Activated CD8-positive, alpha-beta T cell treated with anti-CD3 and anti-CD28 coated beads, Interleukin-2, amount 10 ng/mL, durations not matched to agents 7 days and 5 days (primary cell): ENCODE data around the gene ATP13A4. TPM values are rescaled to one million over a fixed set of nuclear protein-coding genes. Genes with fewer than 3 reads are reported as not detected.

ENCODE experiments used
- ATAC-seq: fragments of 150-1000 bp; cut with Tn5 transposase; one replicate; pipeline ENCODE4 v1.10.0; 2021; ENCODE audit warnings: moderate library complexity
- CTCF ChIA-PET: fragments of 350-600 bp; sonication (Branson Sonifier 250); formaldehyde crosslinking; loops from one replicate; lab custom pipeline; 2021; ENCODE audit warnings: antibody characterized with exemption; lab: Charles Lee
- POLR2A ChIA-PET: fragments of 350-600 bp; sonication (Branson Sonifier 250); formaldehyde crosslinking; loops from one replicate; lab custom pipeline; 2021; ENCODE audit warnings: antibody characterized with exemption; lab: Charles Lee
- DNase-seq: peaks from one replicate; pipeline ENCODE4 v3.0.0-alpha.2; 2020
- H3K27ac Mint-ChIP-seq: one replicate; pipeline ENCODE4 v1.8.0; 2021; ENCODE audit warnings: mild to moderate bottlenecking, mixed read lengths
- H3K27me3 Mint-ChIP-seq: one replicate; pipeline ENCODE4 v1.8.0; 2021; ENCODE audit warnings: low read depth, mixed read lengths
- H3K36me3 Mint-ChIP-seq: one replicate; pipeline ENCODE4 v1.8.0; 2021; ENCODE audit warnings: low read depth, mixed read lengths
- H3K4me1 Mint-ChIP-seq: one replicate; pipeline ENCODE4 v1.8.0; 2021; ENCODE audit warnings: low read depth, mixed read lengths
- H3K4me3 Mint-ChIP-seq: one replicate; pipeline ENCODE4 v1.8.0; 2021; ENCODE audit warnings: mild to moderate bottlenecking, mixed read lengths
- H3K9me3 Mint-ChIP-seq: one replicate; pipeline ENCODE4 v1.8.0; 2022; ENCODE audit warnings: mixed read lengths; ENCODE audit not compliant: insufficient read depth
- total RNA-seq, 2 experiments: library from RNA; stranded (reverse); gene quantifications; one replicate each; pipeline ENCODE4 v1.2.3, GENCODE V29; 2021

ATP13A4 gene
- total RNA-seq, 2 experiments from 2014 or later = 1.8 to 2.4 TPM

- Mint-ChIP-seq H3K9me3 (no peaks in the 10 kb centered on the region), H3K36me3 (no peaks in the 10 kb centered on the region), H3K27me3 (no peaks in the 10 kb centered on the region), H3K4me3 (no peak overlapping the region), H3K4me1 (no peaks in the 10 kb centered on the region), H3K27ac (no peak overlapping the region)
- ATAC-seq = no peak
- POLR2A ChIA-PET = no interaction called here
- CTCF ChIA-PET = no interaction called here
- DNase-seq = no peak
These were observed 46.6 kb downstream of the ATP13A4 start for GRCh38 chr3:193508108-193508507.

GRCh38 chr3:193507566-193507965 lies 47.1 kb downstream of the ATP13A4 start:
- no peak for ATAC-seq
- no peaks in the 10 kb centered on the region for H3K27me3 Mint-ChIP-seq
- no peaks in the 10 kb centered on the region for H3K9me3 Mint-ChIP-seq
- CTCF ChIA-PET = no interaction called here
- H3K27ac Mint-ChIP-seq = no peak overlapping the region
- no peak overlapping the region for H3K4me3 Mint-ChIP-seq
- POLR2A ChIA-PET = no interaction called here
- no peaks in the 10 kb centered on the region for H3K4me1 Mint-ChIP-seq
- DNase-seq = no peak
- H3K36me3 Mint-ChIP-seq = no peaks in the 10 kb centered on the region

GRCh38 chr3:193506921-193507320 lies 47.8 kb downstream of the ATP13A4 start:
- Mint-ChIP-seq H3K27me3 (no peaks in the 10 kb centered on the region), H3K4me1 (no peaks in the 10 kb centered on the region), H3K36me3 (no peaks in the 10 kb centered on the region), H3K9me3 (no peaks in the 10 kb centered on the region), H3K27ac (no peak overlapping the region), H3K4me3 (no peak overlapping the region)
- CTCF ChIA-PET = no interaction called here
- DNase-seq = no peak
- no peak for ATAC-seq
- POLR2A ChIA-PET = no interaction called here

- ATAC-seq (no peak), DNase-seq (no peak)
- Mint-ChIP-seq H3K27ac (no peak overlapping the region), H3K9me3 (no peaks in the 10 kb centered on the region), H3K4me3 (no peak overlapping the region), H3K4me1 (no peaks in the 10 kb centered on the region), H3K27me3 (no peaks in the 10 kb centered on the region), H3K36me3 (no peaks in the 10 kb centered on the region)
- POLR2A ChIA-PET = no interaction called here
- CTCF ChIA-PET = no interaction called here
These were observed 51.8 kb downstream of the ATP13A4 start for GRCh38 chr3:193502871-193503270.

GRCh38 chr3:193499801-193500485 lies 54.8 kb downstream of the ATP13A4 start:
- no peak for DNase-seq
- POLR2A ChIA-PET = interaction anchor here (0.5 kb wide), 1 partner anchor 9 kb away, joined by 3 read pairs; no protein-coding TSS in a partner anchor
- Mint-ChIP-seq H3K4me3 (no peak overlapping the region), H3K27me3 (no peaks in the 10 kb centered on the region), H3K4me1 (no peaks in the 10 kb centered on the region), H3K9me3 (no peaks in the 10 kb centered on the region), H3K36me3 (no peaks in the 10 kb centered on the region), H3K27ac (no peak overlapping the region)
- CTCF ChIA-PET = no interaction called here
- ATAC-seq = no peak

- H3K27ac Mint-ChIP-seq = no peak overlapping the region
- CTCF ChIA-PET = no interaction called here
- H3K9me3 Mint-ChIP-seq = no peaks in the 10 kb centered on the region
- DNase-seq = no peak
- no peak overlapping the region for H3K4me3 Mint-ChIP-seq
- ATAC-seq = no peak
- POLR2A ChIA-PET = no interaction called here
- H3K36me3 Mint-ChIP-seq = no peaks in the 10 kb centered on the region
- H3K27me3 Mint-ChIP-seq = no peaks in the 10 kb centered on the region
- H3K4me1 Mint-ChIP-seq = no peaks in the 10 kb centered on the region
These were observed 55.4 kb downstream of the ATP13A4 start for GRCh38 chr3:193499136-193499770.

GRCh38 chr3:193498215-193498614 lies 56.5 kb downstream of the ATP13A4 start:
- DNase-seq (no peak), ATAC-seq (no peak)
- no peaks in the 10 kb centered on the region for H3K4me1 Mint-ChIP-seq
- no peaks in the 10 kb centered on the region for H3K9me3 Mint-ChIP-seq
- no peak overlapping the region for H3K4me3 Mint-ChIP-seq
- POLR2A ChIA-PET = no interaction called here
- CTCF ChIA-PET = no interaction called here
- no peak overlapping the region for H3K27ac Mint-ChIP-seq
- no peaks in the 10 kb centered on the region for H3K36me3 Mint-ChIP-seq
- H3K27me3 Mint-ChIP-seq = no peaks in the 10 kb centered on the region

- Mint-ChIP-seq H3K9me3 (no peaks in the 10 kb centered on the region), H3K27me3 (no peaks in the 10 kb centered on the region), H3K27ac (no peak overlapping the region), H3K4me3 (no peak overlapping the region), H3K36me3 (no peaks in the 10 kb centered on the region), H3K4me1 (no peaks in the 10 kb centered on the region)
- ATAC-seq (no peak), DNase-seq (no peak)
- CTCF ChIA-PET = no interaction called here
- POLR2A ChIA-PET = no interaction called here
These were observed 58.0 kb downstream of the ATP13A4 start for GRCh38 chr3:193496658-193497057.

GRCh38 chr3:193491026-193491425 lies 63.7 kb downstream of the ATP13A4 start:
- ChIA-PET POLR2A (no interaction called here), CTCF (no interaction called here)
- peaks cover 3% of the 10 kb centered on the region for H3K4me1 Mint-ChIP-seq
- no peaks in the 10 kb centered on the region for H3K36me3 Mint-ChIP-seq
- ATAC-seq = no peak
- no peaks in the 10 kb centered on the region for H3K9me3 Mint-ChIP-seq
- H3K4me3 Mint-ChIP-seq = no peak overlapping the region
- H3K27me3 Mint-ChIP-seq = no peaks in the 10 kb centered on the region
- H3K27ac Mint-ChIP-seq = no peak overlapping the region
- no peak for DNase-seq

- ChIA-PET CTCF (no interaction called here), POLR2A (no interaction called here)
- no peak overlapping the region for H3K4me3 Mint-ChIP-seq
- H3K9me3 Mint-ChIP-seq = no peaks in the 10 kb centered on the region
- H3K27me3 Mint-ChIP-seq = no peaks in the 10 kb centered on the region
- DNase-seq = no peak
- no peak overlapping the region for H3K27ac Mint-ChIP-seq
- peaks cover 3% of the 10 kb centered on the region for H3K4me1 Mint-ChIP-seq
- no peaks in the 10 kb centered on the region for H3K36me3 Mint-ChIP-seq
- no peak for ATAC-seq
These were observed 64.1 kb downstream of the ATP13A4 start for GRCh38 chr3:193490580-193490979.

GRCh38 chr3:193489949-193490348 lies 64.7 kb downstream of the ATP13A4 start:
- Mint-ChIP-seq H3K36me3 (no peaks in the 10 kb centered on the region), H3K27ac (no peak overlapping the region), H3K4me3 (no peak overlapping the region), H3K27me3 (no peaks in the 10 kb centered on the region), H3K9me3 (no peaks in the 10 kb centered on the region), H3K4me1 (peaks cover 3% of the 10 kb centered on the region)
- DNase-seq (no peak), ATAC-seq (no peak)
- POLR2A ChIA-PET = no interaction called here
- CTCF ChIA-PET = interaction anchor here (0.8 kb wide), 1 partner anchor 36 kb away, joined by 3 read pairs; no protein-coding TSS in a partner anchor

- Mint-ChIP-seq H3K4me1 (peaks cover 3% of the 10 kb centered on the region), H3K27me3 (no peaks in the 10 kb centered on the region), H3K36me3 (no peaks in the 10 kb centered on the region), H3K4me3 (no peak overlapping the region), H3K9me3 (no peaks in the 10 kb centered on the region), H3K27ac (no peak overlapping the region)
- DNase-seq (no peak), ATAC-seq (no peak)
- CTCF ChIA-PET = no interaction called here
- POLR2A ChIA-PET = no interaction called here
These were observed 66.0 kb downstream of the ATP13A4 start for GRCh38 chr3:193488741-193489140.
